Left forelimb (tissue), 1 donor: ENCODE data around the gene PRCC.
"Not testable (repeated sequence)": the region's sequence is repeated elsewhere in the genome, so short reads cannot be mapped to it uniquely, and the experiment has no call there.

Experiments
- DNase-seq: peaks from one replicate; pipeline ENCODE4 v3.0.0-alpha.2; 2018; ENCODE audit warnings: low spot score

Gene PRCC

GRCh38 chr1:156744786-156745419 is 22.4 kb upstream of the PRCC start:
- no peak for DNase-seq

DNA sequence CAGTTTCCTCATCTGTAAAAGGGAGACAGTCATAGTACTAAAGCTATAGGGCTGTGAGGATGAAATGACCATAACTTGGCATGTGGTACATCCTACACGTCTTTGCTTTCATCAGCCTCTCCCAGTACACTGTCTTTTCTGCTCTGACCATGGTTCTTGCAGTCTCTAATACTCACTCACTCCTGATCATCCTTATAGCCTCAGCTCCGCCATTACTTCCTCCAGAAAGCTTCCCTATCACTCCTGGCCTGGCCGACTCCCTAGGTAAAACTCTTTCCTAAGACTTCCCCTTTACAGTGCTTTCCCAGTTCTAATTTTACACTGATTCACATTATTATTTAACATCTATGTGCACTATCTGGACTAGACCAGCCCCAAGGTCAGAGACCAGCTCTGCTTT is 21.5 kb upstream of the PRCC start:
- no peak for DNase-seq

- DNase-seq: no peak
These were observed 21.0 kb upstream of the PRCC start for GRCh38 chr1:156746406-156746727.

- DNase-seq: peak; percentile 94
These were observed 20.4 kb upstream of the PRCC start for GRCh38 chr1:156746728-156747631.

GRCh38 chr1:156747742-156748669 is 19.3 kb upstream of the PRCC start:
- DNase-seq: no peak

- no peak for DNase-seq
These were observed 18.5 kb upstream of the PRCC start for GRCh38 chr1:156748670-156749418.

DNA sequence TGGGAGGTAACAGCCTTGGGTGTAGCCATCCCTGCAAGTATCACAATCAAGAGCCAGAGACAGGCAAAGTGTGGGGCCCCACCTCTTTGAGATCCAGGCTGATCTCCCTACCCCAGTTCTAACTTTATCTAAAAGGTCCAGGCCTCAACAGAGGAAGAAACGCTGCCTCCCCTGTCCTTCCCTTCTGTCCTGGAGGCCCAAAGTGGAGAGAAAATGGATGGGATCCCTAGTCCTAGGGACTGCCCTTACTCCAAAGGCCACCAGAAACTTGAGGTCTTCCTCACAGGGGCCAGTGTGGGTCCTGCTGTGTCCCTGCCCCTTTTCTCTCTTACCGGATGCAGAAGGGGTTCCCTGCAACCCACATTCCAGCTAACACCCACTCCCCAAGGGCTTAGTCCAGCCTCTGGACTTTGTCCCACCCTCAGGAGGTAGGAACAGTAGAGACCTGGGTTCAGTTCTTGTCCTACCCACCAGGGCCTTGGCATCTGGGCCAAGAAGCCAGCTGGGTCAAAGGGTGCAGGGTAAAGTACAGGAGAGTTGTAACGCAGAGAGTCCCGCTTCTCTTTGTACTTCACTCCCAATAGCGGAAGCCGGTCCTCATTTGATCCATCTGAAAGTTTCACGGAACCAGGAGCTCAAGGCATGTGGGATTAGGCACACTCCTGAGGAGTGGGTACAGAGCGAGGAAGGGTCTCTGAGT is 17.8 kb upstream of the PRCC start:
- no peak for DNase-seq

GRCh38 chr1:156750191-156750672 is 17.1 kb upstream of the PRCC start:
- DNase-seq: no peak

DNA sequence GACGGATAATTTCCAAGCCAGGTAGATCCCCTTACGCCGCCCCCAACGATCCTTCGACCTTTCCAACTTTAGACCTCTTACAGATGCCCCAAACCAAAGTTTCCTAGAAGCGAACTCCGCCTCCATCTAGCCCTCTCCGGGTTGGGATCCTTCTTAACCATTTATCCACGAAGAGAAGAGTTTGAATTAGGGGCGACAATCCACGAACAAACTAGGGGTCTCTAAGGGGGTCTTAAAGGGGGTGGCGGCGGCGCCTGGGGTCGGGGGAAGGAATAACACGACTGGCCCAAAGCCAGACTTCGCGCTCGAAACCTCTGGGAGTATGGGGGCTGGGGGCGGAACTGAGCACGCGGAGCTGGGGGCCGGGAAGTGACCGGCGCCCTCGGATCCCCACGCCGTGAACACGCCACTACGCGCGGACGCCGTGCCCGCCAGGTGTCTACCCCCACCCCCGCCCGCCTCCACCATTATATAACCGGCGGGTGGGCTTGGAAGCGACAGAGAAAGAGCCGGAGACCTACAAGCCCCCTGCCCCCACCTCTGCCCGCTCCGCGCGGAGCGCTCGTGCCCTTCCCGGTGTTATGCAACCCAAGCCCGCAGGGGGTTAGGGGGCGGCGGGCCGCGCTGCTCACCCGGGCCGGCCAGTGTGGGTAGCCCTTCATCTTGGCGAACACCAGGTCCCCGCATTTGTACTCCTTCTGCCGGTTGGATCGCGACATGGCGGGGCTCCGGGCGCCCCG is 16.5 kb upstream of the PRCC start:
- DNase-seq: peak; percentile 77

- DNase-seq: no peak
These were observed 15.9 kb upstream of the PRCC start, which contains the start of gene HDGF for GRCh38 chr1:156751451-156751756. Gene HDGF, minus strand, starts transcription at chr1:156751675. Its CDS starts 246 bp downstream, at chr1:156751429.

GRCh38 chr1:156751757-156752481 is 15.4 kb upstream of the PRCC start:
- DNase-seq: peak; percentile 99

GRCh38 chr1:156752843-156753482 is 14.4 kb upstream of the PRCC start:
- DNase-seq: no peak

DNA sequence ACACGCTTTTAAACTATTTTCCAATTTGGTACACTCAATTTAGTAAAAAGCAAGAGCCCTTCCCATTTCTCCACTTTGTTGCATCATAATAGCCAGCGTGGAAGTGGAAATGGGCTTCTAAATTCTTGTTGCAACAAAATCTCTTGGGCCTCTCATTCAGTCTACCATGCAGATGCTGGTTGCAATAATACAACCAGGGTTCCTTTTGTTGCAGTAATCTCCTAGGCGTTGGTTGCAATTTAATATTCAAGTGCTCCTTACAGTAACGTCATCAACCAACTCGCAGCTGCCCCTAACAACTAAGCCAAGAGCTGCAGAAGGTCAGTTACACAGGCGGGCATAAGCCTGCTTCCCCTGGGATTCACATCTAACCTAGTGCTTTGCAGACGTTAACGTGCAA is 13.1 kb upstream of the PRCC start:
- DNase-seq: no peak

GRCh38 chr1:156755527-156755950 is 11.8 kb upstream of the PRCC start:
- no peak for DNase-seq

GRCh38 chr1:156756355-156756754 is 11.0 kb upstream of the PRCC start:
- no peak for DNase-seq

DNA sequence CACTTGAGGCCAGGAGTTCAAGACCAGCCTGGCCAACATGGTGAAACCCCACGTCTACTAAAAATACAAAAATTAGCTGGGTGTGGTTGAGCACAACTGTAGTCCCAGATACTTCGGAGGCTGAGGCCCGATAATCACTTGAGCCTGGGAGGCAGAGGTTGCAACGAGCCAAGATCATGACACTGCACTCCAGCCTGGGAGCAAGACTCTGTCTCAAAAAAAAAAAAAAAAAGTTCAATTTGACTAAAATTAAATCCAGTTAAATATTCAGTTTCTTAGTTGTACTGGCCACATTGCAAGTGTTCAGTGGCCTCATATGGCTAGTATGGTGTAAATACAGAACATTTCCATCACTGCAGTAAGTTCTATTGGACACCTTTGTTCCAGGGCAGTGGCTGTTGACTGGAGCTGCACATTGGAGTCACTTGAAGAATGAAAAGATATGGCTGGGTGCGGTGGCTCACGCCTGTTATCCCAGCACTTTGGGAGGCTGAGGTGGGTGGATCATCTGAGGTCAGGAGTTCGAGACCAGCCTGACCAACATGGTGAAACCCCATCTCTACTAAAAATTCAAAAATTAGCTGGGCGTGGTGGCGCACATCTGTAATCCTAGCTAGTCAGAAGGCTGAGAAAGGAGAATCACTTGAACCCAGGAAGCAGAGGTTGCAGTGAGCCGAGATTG is 9.6 kb upstream of the PRCC start:
- not testable (repeated sequence) for DNase-seq

DNA sequence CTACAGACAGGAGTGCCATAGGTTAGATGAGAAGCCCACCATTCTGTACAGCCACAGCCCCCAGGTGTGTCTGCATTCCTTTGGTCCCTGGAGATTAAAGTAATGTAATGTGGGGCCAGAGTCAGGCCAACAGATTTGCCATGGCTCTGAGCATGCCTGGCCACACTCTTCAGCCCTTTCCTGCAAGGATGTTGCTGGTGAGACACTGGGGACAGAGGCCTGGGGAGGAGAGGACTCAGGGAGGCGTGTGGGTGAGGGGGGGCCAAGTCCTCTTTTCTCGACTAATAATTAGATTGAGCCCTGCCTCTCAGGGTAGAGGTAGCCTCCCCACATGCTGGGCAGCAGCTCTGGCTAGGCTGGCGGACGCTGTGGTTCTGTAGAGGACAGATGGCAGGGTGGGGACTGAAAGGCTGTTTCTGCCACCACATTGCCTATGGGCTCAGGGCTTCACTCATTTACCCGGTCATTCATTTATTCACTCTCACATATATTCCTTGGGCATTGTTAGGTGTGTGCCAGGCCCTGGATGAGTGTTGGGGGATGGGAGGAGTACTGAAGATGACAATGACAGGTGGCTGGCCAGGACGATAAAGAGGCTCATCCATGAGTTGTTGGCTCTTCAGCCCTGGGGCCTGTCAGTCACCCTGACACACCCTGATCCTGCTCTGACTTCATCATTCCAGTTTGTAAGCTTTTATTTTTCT is 7.1 kb upstream of the PRCC start:
- no peak for DNase-seq

GRCh38 chr1:156760796-156761104 is 6.6 kb upstream of the PRCC start:
- no peak for DNase-seq
